ENCODE data around the gene CLCA1. TPM values are rescaled to one million over a fixed set of nuclear protein-coding genes. Genes with fewer than 3 reads are reported as not detected.
A peak's percentile ranks its signal among the peaks of the same experiment; 100 is the strongest.

Gene CLCA1
- total RNA-seq, 4 donors from 2014 or later = not detected

DNA sequence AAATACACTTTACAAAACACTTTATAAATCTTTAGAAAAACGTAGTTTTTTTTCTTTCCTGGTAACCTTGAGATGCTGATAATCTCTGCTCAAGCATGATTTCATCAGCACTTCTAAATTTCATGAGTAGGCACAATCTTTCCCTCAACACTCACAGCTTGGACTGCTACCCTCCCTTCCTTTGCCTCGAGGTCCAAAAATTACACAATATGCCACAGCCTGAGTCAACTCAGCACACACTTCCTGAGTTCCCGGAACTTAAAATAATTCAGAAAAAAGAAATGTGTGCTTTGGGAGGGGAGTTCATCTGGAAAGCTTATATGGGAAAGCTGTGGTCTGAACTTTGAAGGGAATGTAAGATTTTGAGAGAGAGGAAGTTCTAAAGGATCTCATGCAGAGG is 38.9 kb upstream of the CLCA1 start:
- TF ChIP-seq, protein P1, sequence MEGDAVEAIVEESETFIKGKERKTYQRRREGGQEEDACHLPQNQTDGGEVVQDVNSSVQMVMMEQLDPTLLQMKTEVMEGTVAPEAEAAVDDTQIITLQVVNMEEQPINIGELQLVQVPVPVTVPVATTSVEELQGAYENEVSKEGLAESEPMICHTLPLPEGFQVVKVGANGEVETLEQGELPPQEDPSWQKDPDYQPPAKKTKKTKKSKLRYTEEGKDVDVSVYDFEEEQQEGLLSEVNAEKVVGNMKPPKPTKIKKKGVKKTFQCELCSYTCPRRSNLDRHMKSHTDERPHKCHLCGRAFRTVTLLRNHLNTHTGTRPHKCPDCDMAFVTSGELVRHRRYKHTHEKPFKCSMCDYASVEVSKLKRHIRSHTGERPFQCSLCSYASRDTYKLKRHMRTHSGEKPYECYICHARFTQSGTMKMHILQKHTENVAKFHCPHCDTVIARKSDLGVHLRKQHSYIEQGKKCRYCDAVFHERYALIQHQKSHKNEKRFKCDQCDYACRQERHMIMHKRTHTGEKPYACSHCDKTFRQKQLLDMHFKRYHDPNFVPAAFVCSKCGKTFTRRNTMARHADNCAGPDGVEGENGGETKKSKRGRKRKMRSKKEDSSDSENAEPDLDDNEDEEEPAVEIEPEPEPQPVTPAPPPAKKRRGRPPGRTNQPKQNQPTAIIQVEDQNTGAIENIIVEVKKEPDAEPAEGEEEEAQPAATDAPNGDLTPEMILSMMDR (IDR thresholded peaks at IDR 0.05) = no peak
- DNase-seq (ENCODE audit: low spot score) (no peak), ATAC-seq (ENCODE audit: low FRiP score) (peak; percentile 99)

DNA sequence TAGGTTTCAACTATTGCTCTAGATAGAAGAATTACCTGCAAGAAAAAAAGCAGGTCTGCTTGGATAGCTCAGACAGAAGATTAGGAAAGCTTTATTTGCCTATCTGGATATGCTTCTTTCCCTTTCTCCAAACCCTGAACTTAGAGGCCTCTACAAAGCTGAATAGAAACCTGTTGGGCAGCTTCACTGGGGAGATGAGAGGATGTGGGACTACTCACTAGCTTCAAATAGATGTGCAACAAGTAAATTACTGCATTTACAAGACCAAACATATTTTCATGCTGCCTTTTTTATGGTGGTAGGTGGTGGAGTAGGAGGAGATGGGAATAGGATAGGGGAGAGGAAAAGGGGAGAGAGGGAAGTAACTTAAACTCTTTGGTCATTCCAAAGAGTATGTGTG is 38.4 kb upstream of the CLCA1 start:
- TF ChIP-seq, protein P1 (IDR thresholded peaks at IDR 0.05) = no peak
- ATAC-seq (ENCODE audit: low FRiP score) = no peak

DNA sequence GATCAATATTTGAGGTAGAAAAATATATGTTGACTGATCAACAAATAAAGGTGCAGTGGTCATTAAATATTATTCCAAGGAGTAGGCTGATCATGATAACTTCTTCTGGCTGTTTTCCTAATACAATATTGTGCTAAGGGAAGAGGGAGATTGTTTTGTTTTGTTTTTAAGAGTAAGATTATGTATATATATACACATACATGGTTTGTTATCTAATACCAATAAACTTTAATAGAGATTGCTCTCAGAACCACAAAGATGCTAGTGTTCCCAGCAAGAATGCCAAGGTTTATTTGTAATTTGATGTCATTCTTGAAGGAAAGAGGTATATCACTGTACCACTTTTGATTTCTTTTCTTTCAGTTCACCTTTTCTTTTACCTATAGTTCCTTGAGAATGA is 34.7 kb upstream of the CLCA1 start:
- ATAC-seq (ENCODE audit: low FRiP score) (no peak), DNase-seq (ENCODE audit: low spot score) (no peak)
- TF ChIP-seq, protein P1 (IDR thresholded peaks at IDR 0.05) = no peak

More for the DNA sequence above, 38.4 kb upstream of the CLCA1 start:
- DNase-seq (ENCODE audit: low spot score) = no peak

DNA sequence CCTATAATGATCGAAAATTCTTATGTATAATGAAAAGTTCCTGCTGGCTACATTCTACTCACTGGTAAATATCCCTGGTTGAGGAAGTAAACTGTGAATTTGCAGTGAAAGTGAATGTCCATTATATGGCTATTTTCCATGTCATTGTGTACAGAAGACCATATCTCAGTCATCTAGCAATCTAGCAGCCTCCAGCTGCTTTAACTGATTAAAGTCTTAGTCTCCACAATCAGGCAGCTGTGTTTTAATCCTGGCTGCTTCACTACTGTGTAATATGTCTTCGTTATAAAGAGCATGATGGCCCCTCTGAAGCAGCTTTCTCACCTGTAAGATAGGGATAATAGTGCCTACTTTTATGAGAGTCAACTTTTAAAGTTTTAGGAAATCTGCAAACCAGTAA is 33.4 kb upstream of the CLCA1 start:
- ATAC-seq (ENCODE audit: low FRiP score) (no peak), DNase-seq (ENCODE audit: low spot score) (no peak)
- TF ChIP-seq, protein P1 (IDR thresholded peaks at IDR 0.05) = no peak

DNA sequence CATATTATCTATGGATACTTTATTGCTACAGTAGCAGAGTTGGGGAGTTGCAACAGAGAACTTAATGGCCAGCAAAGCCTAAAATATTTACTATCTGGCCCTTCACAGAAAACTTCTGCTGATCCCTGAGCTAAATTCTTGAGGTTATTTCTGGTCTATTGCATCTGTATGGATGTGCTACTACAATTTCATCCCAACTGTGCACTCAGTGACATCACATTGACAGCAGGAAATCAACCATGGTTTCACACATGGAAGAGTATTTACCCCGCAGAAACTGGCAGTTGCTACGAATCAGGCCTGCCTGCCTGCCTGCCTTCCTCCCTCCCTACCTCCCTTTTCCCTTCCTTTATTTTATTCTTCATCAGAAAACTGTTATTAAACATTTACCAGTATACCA is 32.7 kb upstream of the CLCA1 start:
- DNase-seq (ENCODE audit: low spot score) = no peak
- ATAC-seq (ENCODE audit: low FRiP score) = no peak
- TF ChIP-seq, protein P1 (IDR thresholded peaks at IDR 0.05) = no peak

DNA sequence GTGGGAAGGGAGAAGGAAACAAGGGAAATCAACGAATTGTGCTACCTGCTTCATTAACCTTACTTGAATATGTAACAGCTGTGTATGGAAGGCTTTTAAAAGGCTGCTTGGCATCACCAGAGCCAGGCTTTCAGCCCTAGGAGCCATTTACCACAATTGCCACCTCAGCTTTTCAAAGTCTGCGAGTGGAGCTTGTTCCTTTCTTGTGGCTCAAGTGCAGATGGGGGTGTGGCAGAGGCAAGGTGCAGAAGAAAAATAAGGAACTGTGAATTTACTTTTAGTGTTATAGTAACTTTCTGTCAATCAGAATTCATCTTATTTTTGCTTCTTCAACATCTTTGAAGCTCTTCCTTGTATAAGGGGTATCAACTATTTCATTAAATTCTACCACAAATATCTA is 27.1 kb upstream of the CLCA1 start:
- DNase-seq (ENCODE audit: low spot score) = no peak
- TF ChIP-seq, protein P1 (IDR thresholded peaks at IDR 0.05) = no peak
- no peak for ATAC-seq (ENCODE audit: low FRiP score)

DNA sequence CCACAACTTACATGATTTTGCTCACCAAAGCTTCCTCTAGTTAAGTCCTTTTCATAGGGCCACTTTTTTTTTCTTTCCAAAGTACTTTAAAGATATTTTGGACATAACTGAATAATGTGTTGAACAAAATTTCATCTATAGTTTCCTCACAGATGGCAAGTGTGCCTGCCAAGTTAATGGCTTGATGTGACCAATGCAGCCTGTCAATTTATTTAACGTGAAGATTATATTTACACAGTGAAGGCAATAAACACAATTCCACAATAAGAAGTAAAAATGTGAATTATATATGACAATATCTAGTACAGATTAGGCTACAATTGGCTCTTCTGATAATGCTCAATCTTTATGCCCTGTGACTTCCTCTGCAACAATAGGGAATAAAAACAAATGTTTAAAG is 26.7 kb upstream of the CLCA1 start:
- TF ChIP-seq, protein P1 (IDR thresholded peaks at IDR 0.05) = no peak
- ATAC-seq (ENCODE audit: low FRiP score) = no peak

More for the DNA sequence above, 26.7 kb upstream of the CLCA1 start:
- DNase-seq (ENCODE audit: low spot score) = no peak

Data from omental fat pad (tissue), 4 donors.